Suprapubic skin (tissue), 4 donors: ENCODE data around the gene ZNF385D. TPM values are rescaled to one million over a fixed set of nuclear protein-coding genes. Genes with fewer than 3 reads are reported as not detected.
"Not testable (repeated sequence)": the region's sequence is repeated elsewhere in the genome, so short reads cannot be mapped to it uniquely, and the experiment has no call there.

Experiments
- DNase-seq, 2 donors: peaks; one replicate each; pipeline ENCODE4 v3.0.0-alpha.2; 2019; ENCODE audit warnings: low spot score in 2 of 2
- H3K27ac ChIP-seq: fragments of 200-600 bp; sonication (generic); one replicate; pipeline ENCODE4 v1.5.1; 2019
- H3K27me3 ChIP-seq: fragments of 200-600 bp; sonication (generic); one replicate; pipeline ENCODE4 v1.5.1; 2019
- H3K36me3 ChIP-seq: fragments of 200-600 bp; sonication (generic); one replicate; pipeline ENCODE4 v1.5.1; 2019
- H3K4me1 ChIP-seq: fragments of 200-600 bp; sonication (generic); one replicate; pipeline ENCODE4 v1.5.1; 2019
- H3K4me3 ChIP-seq: fragments of 200-600 bp; sonication (generic); one replicate; pipeline ENCODE4 v1.5.1; 2019; ENCODE audit warnings: mild to moderate bottlenecking
- H3K9me3 ChIP-seq: fragments of 200-600 bp; sonication (generic); one replicate; pipeline ENCODE4 v1.5.1; 2019
- EP300 ChIP-seq: sonication (generic); formaldehyde crosslinking; IDR thresholded peaks from one replicate; pipeline ENCODE4 v1.6.1; 2017; ENCODE audit warnings: antibody characterized with exemption
- POLR2A ChIP-seq, 2 donors: fragments of 450-650 bp; IDR thresholded peaks; one replicate each; pipeline ENCODE4 v1.6.1; 2017; ENCODE audit warnings: antibody characterized with exemption in 2 of 2, mild to moderate bottlenecking in 2 of 2, moderate library complexity in 2 of 2
- POLR2AphosphoS5 ChIP-seq, 3 donors: sonication (generic); formaldehyde crosslinking; IDR thresholded peaks; one replicate each; pipeline ENCODE4 v1.6.1; 2017; ENCODE audit warnings: antibody characterized with exemption in 3 of 3
- WGBS: methylation state at CpG from one replicate; pipeline ENCODE4 v1.1.5; 2018; 5-methylcytosine and 5-hydroxymethylcytosine counted together
- total RNA-seq, 4 donors: library from RNA; depleted of rRNA; stranded (reverse); fragments of >200 nt; gene quantifications; one replicate each; pipeline ENCODE4 v1.1.0, GENCODE V29; 2016
- TF ChIP-seq, protein P1 (sequence below), 2 donors: fragments of 200-600 bp in 1 of 2; fragments of 450-650 bp in 1 of 2; sonication (generic) in 1 of 2; IDR thresholded peaks; one replicate each; pipeline ENCODE4 v1.5.1; 2016 to 2019; ENCODE audit warnings: antibody characterized with exemption in 2 of 2, mild to moderate bottlenecking in 1 of 2, moderate library complexity in 1 of 2

The ZNF385D gene
- total RNA-seq, 4 donors from 2014 or later: 0.86 to 3.7 (median 1.6) TPM

DNA sequence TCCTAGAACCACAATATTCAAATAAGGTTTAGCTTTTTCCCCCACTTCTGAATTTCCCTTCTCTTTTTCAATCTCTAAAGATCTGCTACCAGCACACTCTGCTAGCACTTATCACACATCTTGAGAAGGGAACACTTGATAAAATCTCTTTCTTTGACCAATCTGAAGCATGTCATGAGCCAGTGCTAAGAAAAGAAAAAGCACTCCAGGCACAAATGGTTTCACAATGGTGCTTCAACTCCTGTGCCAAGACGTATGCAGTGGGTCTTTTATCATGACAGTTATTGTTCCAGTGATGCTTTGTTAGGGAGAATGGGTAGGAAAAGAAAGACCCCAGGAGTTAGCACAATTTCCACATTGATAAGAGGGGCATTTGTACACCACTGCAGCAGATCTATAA is 248.4 kb downstream of the ZNF385D start:
- DNase-seq: no peak
- no peak overlapping the region for H3K4me3 ChIP-seq
- no peaks in the 10 kb centered on the region for H3K27me3 ChIP-seq
- no peak overlapping the region for H3K27ac ChIP-seq
- H3K36me3 ChIP-seq: no peaks in the 10 kb centered on the region
- no peaks in the 10 kb centered on the region for H3K4me1 ChIP-seq
- 62% methylated on average over 1 of the region's 1 CpG for WGBS
- no peaks in the 10 kb centered on the region for H3K9me3 ChIP-seq
- TF ChIP-seq EP300 (no peak), POLR2AphosphoS5 (IDR thresholded peaks at IDR 0.05) (no peak), POLR2A (IDR thresholded peaks at IDR 0.05) (no peak)
- TF ChIP-seq, protein P1, sequence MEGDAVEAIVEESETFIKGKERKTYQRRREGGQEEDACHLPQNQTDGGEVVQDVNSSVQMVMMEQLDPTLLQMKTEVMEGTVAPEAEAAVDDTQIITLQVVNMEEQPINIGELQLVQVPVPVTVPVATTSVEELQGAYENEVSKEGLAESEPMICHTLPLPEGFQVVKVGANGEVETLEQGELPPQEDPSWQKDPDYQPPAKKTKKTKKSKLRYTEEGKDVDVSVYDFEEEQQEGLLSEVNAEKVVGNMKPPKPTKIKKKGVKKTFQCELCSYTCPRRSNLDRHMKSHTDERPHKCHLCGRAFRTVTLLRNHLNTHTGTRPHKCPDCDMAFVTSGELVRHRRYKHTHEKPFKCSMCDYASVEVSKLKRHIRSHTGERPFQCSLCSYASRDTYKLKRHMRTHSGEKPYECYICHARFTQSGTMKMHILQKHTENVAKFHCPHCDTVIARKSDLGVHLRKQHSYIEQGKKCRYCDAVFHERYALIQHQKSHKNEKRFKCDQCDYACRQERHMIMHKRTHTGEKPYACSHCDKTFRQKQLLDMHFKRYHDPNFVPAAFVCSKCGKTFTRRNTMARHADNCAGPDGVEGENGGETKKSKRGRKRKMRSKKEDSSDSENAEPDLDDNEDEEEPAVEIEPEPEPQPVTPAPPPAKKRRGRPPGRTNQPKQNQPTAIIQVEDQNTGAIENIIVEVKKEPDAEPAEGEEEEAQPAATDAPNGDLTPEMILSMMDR (IDR thresholded peaks at IDR 0.05): no peak

DNA sequence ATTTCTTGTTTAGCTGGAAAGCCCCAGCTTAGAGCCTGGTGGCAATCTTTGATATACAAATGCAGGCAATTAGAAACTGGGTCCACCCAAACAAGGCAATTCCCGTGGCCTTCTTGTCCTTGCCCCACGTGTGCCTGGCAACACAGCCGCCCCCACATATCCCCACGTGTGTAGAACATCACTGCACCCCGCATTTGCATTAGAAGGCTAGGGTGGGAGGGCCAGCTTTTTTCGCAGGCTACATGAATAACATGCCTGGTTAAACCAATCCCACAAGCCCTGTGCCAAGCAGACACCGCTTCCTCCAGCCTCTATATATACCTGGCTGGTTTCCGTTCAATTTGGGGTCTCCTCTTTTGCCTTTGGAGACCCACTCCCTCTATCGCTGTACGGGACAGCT is 250.2 kb downstream of the ZNF385D start:
- Histone ChIP-seq H3K27ac (no peak overlapping the region), H3K4me1 (no peaks in the 10 kb centered on the region), H3K36me3 (no peaks in the 10 kb centered on the region), H3K9me3 (no peaks in the 10 kb centered on the region), H3K4me3 (no peak overlapping the region), H3K27me3 (no peaks in the 10 kb centered on the region)
- 64% methylated on average over 10 of the region's 10 CpGs for WGBS
- DNase-seq: no peak
- TF ChIP-seq EP300 (no peak), POLR2A (IDR thresholded peaks at IDR 0.05) (no peak)

DNA sequence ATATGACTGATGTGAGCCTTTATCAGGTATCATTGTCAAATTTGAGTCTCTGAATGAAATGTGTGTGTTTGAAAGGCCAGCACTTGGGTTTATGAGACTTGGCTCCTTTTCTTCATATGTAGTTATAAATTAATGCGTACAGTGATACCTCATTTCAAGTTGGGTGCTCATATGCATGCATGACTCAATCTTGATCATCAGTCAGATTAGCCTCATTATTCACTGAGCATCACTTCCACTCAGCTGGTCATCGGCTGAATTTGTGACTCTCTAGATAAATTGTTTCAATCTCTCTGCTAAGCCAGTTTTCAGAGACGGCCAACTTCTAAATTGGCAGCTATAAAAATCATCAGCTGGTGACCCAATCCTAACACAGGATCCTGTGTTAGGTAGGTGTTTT is 260.3 kb downstream of the ZNF385D start:
- not testable (repeated sequence) for H3K27ac ChIP-seq, H3K27me3 ChIP-seq, DNase-seq, H3K4me1 ChIP-seq, H3K4me3 ChIP-seq, H3K9me3 ChIP-seq, H3K36me3 ChIP-seq
- WGBS: no CpG with 5 or more reads among the region's 3 CpGs

DNA sequence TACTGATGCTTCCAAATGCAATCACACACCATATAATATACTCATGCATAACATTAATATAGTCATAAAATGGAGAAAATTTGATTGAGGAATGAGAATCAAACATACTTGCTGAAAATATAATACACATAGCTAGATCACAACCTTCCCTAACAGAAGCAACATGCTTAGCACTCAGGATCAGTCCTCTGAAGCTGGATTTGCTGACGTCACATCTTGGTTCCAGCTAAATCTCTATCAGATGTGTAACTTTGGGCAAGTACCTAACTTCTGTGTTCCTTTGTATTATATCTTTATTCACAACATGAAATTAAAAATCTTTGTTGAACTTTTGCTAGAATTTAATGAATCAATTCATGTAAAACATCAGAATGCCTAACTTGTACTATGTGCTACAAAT is 263.5 kb downstream of the ZNF385D start:
- Histone ChIP-seq H3K4me3 (no peak overlapping the region), H3K36me3 (no peaks in the 10 kb centered on the region), H3K27me3 (no peaks in the 10 kb centered on the region), H3K4me1 (no peaks in the 10 kb centered on the region), H3K27ac (no peak overlapping the region), H3K9me3 (no peaks in the 10 kb centered on the region)
- DNase-seq: no peak
- 46% methylated on average over 1 of the region's 1 CpG for WGBS
- TF ChIP-seq EP300: no peak
- TF ChIP-seq POLR2A (IDR thresholded peaks at IDR 0.05): no peak
- TF ChIP-seq, protein P1 (IDR thresholded peaks at IDR 0.05): no peak
- no peak for TF ChIP-seq POLR2AphosphoS5 (IDR thresholded peaks at IDR 0.05)

DNA sequence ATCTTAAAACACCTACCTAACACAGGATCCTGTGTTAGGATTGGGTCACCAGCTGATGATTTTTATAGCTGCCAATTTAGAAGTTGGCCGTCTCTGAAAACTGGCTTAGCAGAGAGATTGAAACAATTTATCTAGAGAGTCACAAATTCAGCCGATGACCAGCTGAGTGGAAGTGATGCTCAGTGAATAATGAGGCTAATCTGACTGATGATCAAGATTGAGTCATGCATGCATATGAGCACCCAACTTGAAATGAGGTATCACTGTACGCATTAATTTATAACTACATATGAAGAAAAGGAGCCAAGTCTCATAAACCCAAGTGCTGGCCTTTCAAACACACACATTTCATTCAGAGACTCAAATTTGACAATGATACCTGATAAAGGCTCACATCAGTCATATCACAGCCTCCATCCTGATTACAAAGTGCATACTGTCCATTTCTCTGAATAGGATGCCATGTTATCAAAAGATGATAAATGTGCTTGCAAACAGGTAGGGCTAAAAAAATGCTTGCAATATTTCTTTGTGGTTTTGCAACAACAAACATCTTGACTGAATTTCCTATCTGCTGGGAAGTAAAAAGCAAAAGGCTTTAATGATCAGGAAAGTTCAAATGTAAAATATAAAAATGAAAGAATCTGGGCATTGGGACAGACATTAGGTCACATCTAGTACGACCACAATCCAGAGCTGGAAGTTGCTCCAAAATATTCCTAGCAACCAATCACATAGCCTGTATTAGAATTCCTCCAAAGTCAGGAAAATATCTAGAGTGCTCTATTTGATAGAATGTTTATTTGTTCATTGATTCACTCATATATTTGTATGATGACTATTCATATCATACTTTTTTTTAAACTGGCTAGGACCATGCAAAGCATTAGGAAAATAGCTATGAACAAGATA is 264.7 kb downstream of the ZNF385D start:
- not testable (repeated sequence) for DNase-seq, H3K4me1 ChIP-seq, H3K27ac ChIP-seq, H3K27me3 ChIP-seq, H3K36me3 ChIP-seq, H3K9me3 ChIP-seq, H3K4me3 ChIP-seq
- 62% methylated on average over 2 of the region's 4 CpGs for WGBS

DNA sequence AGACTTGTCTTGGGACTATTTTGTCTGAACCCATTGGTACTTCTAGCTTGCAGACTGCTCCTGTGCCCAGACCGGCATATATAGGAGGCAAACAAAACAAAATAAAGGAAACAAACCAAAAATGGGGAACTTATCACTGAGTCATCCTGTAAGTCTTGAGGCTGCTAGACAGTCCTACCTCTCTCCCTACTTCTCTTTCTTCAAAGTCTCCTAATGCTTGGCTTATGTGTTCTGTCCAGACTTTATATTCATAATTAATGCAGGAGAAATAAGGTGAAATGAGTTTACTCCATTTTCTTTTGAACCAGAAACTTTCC is 266.2 kb downstream of the ZNF385D start:
- no peaks in the 10 kb centered on the region for H3K4me1 ChIP-seq
- H3K36me3 ChIP-seq: no peaks in the 10 kb centered on the region
- H3K4me3 ChIP-seq: no peak overlapping the region
- H3K9me3 ChIP-seq: no peaks in the 10 kb centered on the region
- no peak overlapping the region for H3K27ac ChIP-seq
- no peak for DNase-seq
- WGBS: 79% methylated on average over 1 of the region's 1 CpG
- no peaks in the 10 kb centered on the region for H3K27me3 ChIP-seq
- TF ChIP-seq POLR2A (IDR thresholded peaks at IDR 0.05) (no peak), EP300 (no peak), POLR2AphosphoS5 (IDR thresholded peaks at IDR 0.05) (no peak)
- TF ChIP-seq, protein P1 (IDR thresholded peaks at IDR 0.05): no peak
